ENCODE measurements around the gene RNF130.

Gene RNF130

DNA sequence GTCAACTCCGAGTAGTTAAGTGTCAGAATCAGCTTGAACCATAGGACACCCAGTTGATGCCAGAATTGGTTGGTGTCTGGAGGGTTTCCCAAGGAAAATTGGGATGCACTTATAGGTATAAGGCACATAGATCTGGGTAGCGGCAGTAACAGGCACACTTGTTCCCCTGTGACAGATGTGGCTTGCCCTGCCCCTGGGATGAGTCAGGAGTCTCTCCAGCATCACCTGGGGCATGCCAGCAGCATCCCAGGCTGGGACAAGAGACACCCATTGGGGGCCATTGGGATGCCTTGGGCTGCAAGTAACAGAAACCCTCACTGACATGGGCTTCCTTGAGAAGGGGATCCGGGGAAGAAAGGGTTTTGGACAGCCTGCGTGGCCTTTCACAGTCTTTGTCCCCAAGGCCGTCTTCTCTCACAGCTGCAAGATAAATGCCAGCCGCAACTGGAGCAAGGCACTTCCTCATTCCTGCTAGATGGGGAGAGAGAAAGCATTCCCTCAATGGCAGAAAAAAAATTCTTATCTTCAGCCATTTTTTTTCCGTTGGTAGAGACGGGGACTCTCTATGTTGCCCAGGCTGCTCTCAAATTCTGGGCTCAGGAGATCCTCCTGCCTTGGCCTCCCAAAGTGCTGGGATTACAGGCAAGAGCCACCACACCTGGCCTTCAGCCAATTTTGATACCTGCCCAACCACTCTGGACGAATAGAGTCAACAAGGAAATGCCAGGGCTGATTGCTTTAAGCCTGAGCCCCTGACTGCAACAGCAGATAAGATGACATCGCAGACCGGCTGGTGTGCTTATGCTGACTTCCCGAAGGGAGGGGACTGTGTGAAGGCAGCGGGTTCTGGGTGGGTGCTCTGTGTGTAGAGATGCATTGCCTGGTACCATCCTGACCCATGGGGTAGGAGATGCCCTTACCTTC lies 13.3 kb upstream of the RNF130 start:
- DNase-seq, result no peak

GRCh38 chr5:180083529-180084060 lies 12.0 kb upstream of the RNF130 start:
- DNase-seq, result no peak

GRCh38 chr5:180082633-180083420 lies 11.3 kb upstream of the RNF130 start:
- no peak for DNase-seq

DNA sequence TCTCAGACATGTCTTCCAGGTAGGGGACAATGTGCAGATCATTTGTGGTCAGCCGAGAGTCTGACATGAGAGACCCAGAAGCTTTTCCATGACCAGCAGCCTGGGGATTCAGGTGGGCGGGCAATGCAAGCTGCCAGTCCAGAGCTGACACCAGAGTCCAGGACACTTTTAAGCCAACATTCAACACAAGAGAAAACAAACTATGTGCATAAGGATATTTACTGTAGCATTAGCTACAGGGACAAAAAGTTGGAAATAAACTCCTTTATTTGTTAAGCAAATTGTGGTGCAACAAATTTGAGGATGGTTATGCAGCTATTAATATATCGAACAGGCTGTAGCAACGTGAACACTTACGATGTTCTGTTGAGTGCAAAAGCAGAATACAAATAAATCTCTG lies 9.9 kb upstream of the RNF130 start:
- DNase-seq, result no peak

- peak; percentile 55 to 57 for DNase-seq
Measured at GRCh38 chr5:180080486-180081280, 9.1 kb upstream of the RNF130 start.

GRCh38 chr5:180079702-180080466 lies 8.3 kb upstream of the RNF130 start:
- no peak for DNase-seq

- DNase-seq, result no peak
Measured at GRCh38 chr5:180078348-180078747, 6.8 kb upstream of the RNF130 start.

DNA sequence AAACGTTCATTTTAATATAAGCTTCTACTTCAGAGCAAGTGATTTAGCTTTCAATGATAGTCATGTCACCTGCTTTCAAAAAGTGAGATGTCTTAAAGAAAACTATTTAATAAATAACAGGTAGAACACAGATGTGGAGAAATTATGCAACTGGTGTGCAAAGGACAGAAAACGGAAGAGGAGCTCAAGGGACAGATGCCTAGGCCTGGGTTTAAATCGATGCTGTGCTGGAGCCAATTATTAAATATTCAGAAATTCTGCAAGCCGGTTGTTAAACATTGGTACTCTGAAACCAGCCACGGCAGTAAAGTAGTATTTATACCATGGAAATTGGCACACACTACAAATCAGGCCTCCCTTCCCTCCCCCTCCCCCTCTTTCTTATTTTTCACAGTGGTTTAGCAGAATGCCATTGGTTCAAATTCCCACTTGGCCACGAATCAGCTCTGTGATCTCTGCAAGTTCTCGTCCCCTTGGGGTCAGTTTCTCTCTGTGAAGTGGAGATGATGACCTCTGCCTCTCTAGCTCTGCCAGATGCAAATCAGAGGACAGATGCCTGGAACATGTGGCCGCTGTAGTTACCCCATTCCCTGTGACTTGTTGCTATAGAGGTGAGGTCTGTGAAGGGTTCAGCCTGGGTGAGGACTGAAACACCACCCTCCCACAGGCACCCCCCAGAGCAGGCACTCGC lies 6.2 kb upstream of the RNF130 start:
- no peak for DNase-seq

- DNase-seq, result no peak
Measured at GRCh38 chr5:180075703-180076102, 4.1 kb upstream of the RNF130 start.

DNA sequence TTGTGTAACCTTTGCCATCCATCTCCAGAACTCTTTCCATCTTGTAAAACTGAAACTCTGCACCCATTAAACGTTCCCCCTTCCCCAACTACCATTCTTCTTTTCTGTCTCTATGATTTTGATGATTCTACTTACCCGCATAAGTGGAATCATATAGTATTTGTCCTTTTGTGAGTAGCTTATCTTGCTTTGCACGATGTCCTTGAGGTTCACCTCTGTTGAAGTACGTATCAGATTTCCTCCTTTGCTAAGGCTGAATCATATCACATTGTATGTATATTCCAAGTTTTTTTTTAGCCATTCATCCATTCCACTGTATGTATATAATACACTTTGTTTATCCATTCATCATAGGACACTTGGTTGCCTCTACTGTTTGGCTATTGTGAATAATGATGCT lies 2.9 kb upstream of the RNF130 start:
- DNase-seq, result no peak

GRCh38 chr5:180072556-180072955 lies 997 bp upstream of the RNF130 start:
- DNase-seq, result no peak

GRCh38 chr5:180072256-180072548 lies 643 bp upstream of the RNF130 start:
- no peak for DNase-seq

DNA sequence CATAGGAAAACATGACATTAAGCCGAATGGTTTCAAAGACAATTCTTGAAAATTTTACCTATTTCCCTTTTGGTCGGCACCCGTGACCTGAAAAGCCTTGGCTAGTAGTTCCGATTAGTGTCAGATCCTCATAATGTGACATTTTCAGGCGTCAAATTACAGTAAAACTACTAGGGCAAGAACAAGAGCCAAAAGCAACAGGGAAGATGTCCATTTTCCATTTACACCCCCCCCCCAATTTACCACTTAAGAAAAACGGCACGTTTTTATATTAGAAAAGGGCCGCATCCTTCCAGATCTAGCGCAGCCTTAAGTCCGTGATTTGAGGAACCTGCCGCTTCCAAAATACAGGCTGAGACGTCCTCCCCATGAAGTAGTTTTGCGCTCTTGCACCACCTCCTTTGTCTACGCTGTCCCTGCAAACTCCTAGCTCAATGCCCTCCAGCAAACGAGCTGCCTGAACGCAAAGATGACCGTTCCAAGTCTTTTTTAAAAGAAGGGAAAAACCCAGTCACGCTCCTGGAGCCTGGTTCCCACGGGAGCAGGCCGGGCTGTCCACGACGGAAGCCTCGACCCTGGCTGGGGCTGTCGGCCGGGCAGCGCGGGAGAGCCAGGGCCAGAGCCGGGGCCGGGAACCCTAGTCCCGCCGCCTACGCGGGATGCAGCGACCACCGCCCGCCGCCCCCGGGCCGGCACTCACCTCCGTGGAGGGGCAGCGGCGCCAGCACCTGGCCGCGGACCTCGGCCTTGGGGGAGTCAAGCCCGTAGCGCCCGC lies 616 bp downstream of the RNF130 start:
- peak; percentile 24 to 32 for DNase-seq

DNA sequence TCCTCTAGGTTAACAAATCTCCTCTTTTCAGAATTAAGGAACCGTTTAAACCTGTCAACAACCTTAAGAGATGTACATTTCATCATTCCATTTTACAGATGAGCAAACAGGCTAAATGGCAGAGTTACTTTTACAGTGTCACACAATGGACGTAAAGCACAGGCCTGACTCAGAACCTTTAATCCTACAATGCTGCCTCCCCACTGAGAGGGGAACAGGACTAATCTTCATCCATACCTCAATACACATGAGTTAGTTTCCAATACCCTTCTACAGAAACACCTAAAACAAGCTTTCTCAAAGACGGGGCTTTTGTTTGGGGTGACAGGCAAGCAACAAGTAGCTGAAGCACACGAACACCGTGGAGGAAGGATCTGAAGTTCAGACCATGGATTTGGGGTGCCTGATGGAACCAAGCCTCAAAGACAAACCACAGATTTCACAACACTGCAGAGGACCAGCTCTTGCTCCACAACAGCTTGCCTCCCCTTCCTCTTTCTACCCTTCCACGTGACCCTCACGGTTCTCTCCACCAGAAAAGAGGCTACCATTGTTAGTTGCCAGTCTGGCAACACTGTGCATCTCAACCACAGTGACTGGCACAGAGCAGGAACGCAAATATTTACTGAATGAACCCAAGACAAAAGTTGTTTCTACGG lies 1.8 kb downstream of the RNF130 start:
- DNase-seq, result no peak

DNA sequence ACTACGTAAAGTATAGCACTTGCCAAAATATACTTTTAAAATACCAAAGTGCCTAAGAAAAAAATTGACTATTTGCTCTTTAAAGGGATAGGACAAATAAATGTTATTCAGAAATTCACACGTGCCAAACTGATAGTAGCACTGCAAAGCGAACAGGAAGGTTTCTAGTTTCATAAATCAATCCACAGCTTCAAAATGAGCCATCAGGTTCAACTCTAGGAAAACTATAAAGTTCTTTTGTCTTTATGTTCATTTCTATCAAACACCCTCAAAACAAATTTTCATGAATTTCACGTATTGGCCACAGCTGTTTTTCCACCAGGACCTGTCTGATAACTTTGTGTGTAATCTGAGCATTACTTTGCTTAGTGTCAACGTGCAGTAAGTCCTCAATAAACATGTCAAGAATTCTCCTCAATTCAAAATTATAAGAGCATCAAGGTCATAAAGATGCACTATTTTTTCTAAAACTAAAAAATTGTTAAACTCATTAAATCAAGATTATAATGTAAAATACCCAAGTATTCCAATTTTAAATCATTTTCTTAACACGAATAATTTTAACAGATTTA lies 3.0 kb downstream of the RNF130 start:
- DNase-seq, result no peak

DNA sequence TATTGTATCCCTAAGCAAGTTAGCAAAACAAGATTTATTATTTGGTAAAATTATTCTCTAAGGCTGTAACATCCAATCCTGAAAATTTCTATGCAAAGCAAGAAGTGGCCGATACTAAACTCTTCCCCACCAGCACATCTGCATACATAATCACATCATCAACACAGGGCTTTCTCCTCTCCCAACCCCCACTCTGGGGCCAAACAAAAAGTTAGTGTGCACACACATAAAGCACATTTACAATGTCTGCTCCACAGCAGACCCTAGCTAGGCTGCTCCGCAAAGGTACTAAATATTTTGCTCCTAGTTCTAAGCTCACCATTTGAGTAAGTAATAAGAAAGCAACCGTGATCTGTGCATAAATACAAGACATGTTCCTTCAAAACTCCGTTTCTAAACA lies 3.6 kb downstream of the RNF130 start:
- no peak for DNase-seq

- no peak for DNase-seq
Measured at GRCh38 chr5:180060192-180060591, 11.4 kb downstream of the RNF130 start.

GRCh38 chr5:180059326-180059725 lies 12.2 kb downstream of the RNF130 start:
- DNase-seq, result no peak

DNA sequence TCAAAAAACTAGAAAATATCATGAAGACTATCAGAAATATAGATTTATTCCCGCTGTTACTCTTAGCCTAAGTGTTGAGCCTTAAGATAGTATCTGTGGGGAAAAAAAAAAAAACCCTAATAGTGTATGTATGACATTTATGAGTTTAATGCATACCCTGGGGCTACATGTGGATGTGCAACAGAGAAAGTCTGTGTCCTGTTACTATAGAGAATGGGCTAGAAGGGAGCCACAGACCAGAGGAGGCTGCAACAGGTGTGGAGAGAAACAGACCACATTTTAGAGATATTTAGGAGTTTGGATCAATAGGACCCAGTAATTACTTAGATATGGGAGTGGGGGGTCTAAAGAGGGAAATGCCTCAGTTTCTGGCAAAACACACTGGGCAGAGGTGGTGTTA lies 15.4 kb downstream of the RNF130 start:
- DNase-seq, result no peak

DNA sequence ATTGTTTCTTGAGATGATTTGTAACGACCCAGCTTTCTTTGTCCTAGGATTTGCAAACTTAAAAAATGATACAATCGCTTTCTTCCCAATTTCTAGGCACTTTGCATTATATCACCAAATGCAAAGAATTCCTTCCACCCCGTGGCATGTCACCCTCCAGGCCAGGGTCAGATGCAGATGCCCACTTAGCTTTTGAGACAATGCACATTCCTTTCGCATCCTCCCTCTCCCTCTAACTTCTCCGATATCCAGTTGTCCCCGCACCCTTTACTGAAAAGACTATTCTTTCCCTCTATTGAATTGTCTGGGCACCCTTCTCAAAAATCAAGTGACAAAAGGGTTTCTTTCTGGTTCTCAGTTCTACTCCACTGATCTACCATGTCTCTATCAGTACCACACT lies 17.3 kb downstream of the RNF130 start:
- no peak for DNase-seq

Measured in activated CD4-positive, alpha-beta T cell treated with anti-CD3 and anti-CD28 coated beads, Interleukin-2, amount 50 U/mL, for 48 hours (primary cell).